Measurements from ENCODE around the gene CUL4A. TPM values are rescaled to one million over a fixed set of nuclear protein-coding genes. Genes with fewer than 3 reads are reported as not detected.

Gene CUL4A
- polyA plus RNA-seq, 1 of the 3 experiments (the other 2 are of a cell fraction), result 51.2 TPM

- Histone ChIP-seq H3K9me3 (no peaks in the 10 kb centered on the region), H3K4me3 (ENCODE audit: low read depth in 2 of 2, low read length in 1 of 2) (no peak overlapping the region), H3K9me2 (no peaks in the 10 kb centered on the region), H2AFZ (ENCODE audit: low read depth) (no peak overlapping the region), H3K79me2 (ENCODE audit: insufficient read depth) (no peaks in the 10 kb centered on the region), H3K36me3 (replicated peaks in 1 of 2; ENCODE audit: control insufficient read depth in 1 of 2, insufficient read depth in 2 of 2, low read length in 1 of 2) (no peaks in the 10 kb centered on the region), H3K27ac (ENCODE audit: low read depth in 2 of 2, low read length in 1 of 2) (no peak overlapping the region), H3K4me1 (ENCODE audit: control insufficient read depth in 1 of 2, insufficient read depth in 2 of 2, low read depth in 1 of 2, low read length in 1 of 2) (no peaks in the 10 kb centered on the region), H3K27me3 (ENCODE audit: insufficient read depth) (peaks cover 16% of the 10 kb centered on the region; the same call in 1 of the 2 replicates), H3F3A (replicated peaks; ENCODE audit: insufficient read depth) (no peaks in the 10 kb centered on the region), H3K9ac (no peak overlapping the region), H4K20me1 (ENCODE audit: insufficient read depth) (no peaks in the 10 kb centered on the region), H3K4me2 (no peak overlapping the region)
- ChIA-PET POLR2A (no interaction called here), CTCF (no interaction called here)
- 33% methylated on average over 8 of the region's 8 CpGs for WGBS (ENCODE audit: low lambda C conversion rate)
- no peak for DNase-seq
- TF ChIP-seq MEF2A (IDR thresholded peaks at IDR 0.05; ENCODE audit: borderline replicate concordance, low read depth) (no peak), FOSL2 (IDR thresholded peaks at IDR 0.05; ENCODE audit: borderline replicate concordance, low read depth) (no peak), FOXM1 (IDR thresholded peaks at IDR 0.05; ENCODE audit: low read depth) (no peak), JUND (IDR thresholded peaks at IDR 0.05) (no peak), RCOR1 (IDR thresholded peaks at IDR 0.05; ENCODE audit: low read length) (no peak), EZH2phosphoT487 (IDR thresholded peaks at IDR 0.05; ENCODE audit: borderline replicate concordance, low read depth) (no peak), FOXJ3 (CRISPR knock-in tag; IDR thresholded peaks at IDR 0.05) (no peak), MAX (IDR thresholded peaks at IDR 0.05; ENCODE audit: low read depth) (no peak), USF1 (IDR thresholded peaks at IDR 0.05; ENCODE audit: borderline replicate concordance, low read depth) (no peak), REST (IDR thresholded peaks at IDR 0.05; ENCODE audit: low read depth, low read length) (no peak), GATA2 (CRISPR knock-in tag; IDR thresholded peaks at IDR 0.05) (no peak), PBX3 (IDR thresholded peaks at IDR 0.05) (no peak), RAD21 (IDR thresholded peaks at IDR 0.05; ENCODE audit: low read length) (no peak), TEAD4 (IDR thresholded peaks at IDR 0.05; ENCODE audit: borderline replicate concordance, insufficient read depth) (no peak), SIN3A (IDR thresholded peaks at IDR 0.05; ENCODE audit: borderline replicate concordance, low read depth, low read length) (no peak), RFX5 (IDR thresholded peaks at IDR 0.05; ENCODE audit: low read length) (no peak), RXRA (IDR thresholded peaks at IDR 0.05; ENCODE audit: borderline replicate concordance, low read depth) (no peak), USF2 (IDR thresholded peaks at IDR 0.05; ENCODE audit: borderline replicate concordance, low read depth, low read length) (no peak)
These were observed 74.5 kb downstream of the CUL4A start for GRCh38 chr13:113283904-113284303.
